ENCODE data around the gene RPL36. TPM values are rescaled to one million over a fixed set of nuclear protein-coding genes. Genes with fewer than 3 reads are reported as not detected.

The RPL36 gene
- total and polyA plus RNA-seq, 9 of the 15 experiments (the other 6 are each of a cell fraction or from before 2014, with no cell fraction given): 350 to 3,412 (median 1,507) TPM

- Histone ChIP-seq H3K9me1 (ENCODE audit: control insufficient read depth, insufficient read depth, low read length) (peaks cover 8% of the 10 kb centered on the region), H4K20me1 (replicated peaks; ENCODE audit: control insufficient read depth, insufficient read depth, low read length) (peaks cover 35% of the 10 kb centered on the region), H3K4me2 (ENCODE audit: insufficient read depth, low read length) (no peak overlapping the region), H3K4me3 (no peak overlapping the region), H3K27ac (ENCODE audit: extremely low read depth, low read depth, low read length) (no peak overlapping the region), H3K4me1 (replicated peaks in 1 of 2; ENCODE audit: control insufficient read depth in 2 of 2, insufficient read depth in 2 of 2, low read length in 2 of 2) (no peaks in the 10 kb centered on the region), H3K9ac (ENCODE audit: insufficient read depth in 1 of 2, low read depth in 2 of 2, low read length in 2 of 2) (no peak overlapping the region), H3K27me3 (ENCODE audit: control insufficient read depth in 2 of 2, insufficient read depth in 2 of 2, low read length in 2 of 2) (no peaks in the 10 kb centered on the region), H3K36me3 (ENCODE audit: control insufficient read depth, insufficient read depth, low read length) (peaks cover 85% of the 10 kb centered on the region), H2AFZ (ENCODE audit: low read depth, low read length) (no peak overlapping the region), H3K79me2 (ENCODE audit: control insufficient read depth, insufficient read depth, low read length) (peaks cover 94% of the 10 kb centered on the region), H3K9me3 (replicated peaks; ENCODE audit: control insufficient read depth, insufficient read depth, low read depth, low read length) (no peaks in the 10 kb centered on the region)
- WGBS (ENCODE audit: insufficient coverage, low coverage, missing lambda C conversion rate): 93% methylated on average over 4 of the region's 4 CpGs
- CTCF ChIA-PET (ENCODE audit: low intra/inter-chr PET ratio): no interaction called here
- in situ Hi-C loops (cut with MboI) (no loop called here), intact Hi-C loops (cut with micrococcal nuclease) (no loop called here)
- DNase-seq (ENCODE audit: extremely low read depth in 1 of 4, low spot score in 3 of 4) (no peak), ATAC-seq (no peak), FAIRE-seq (no peak)
- no TSS peak for BruUV-seq (replicated peaks)
- no peak for TF ChIP-seq KAT2B (IDR thresholded peaks at IDR 0.05; ENCODE audit: low read depth, low read length)
- no peak for TF ChIP-seq AFF1 (IDR thresholded peaks at IDR 0.05; ENCODE audit: low read depth in 1 of 2, partially characterized antibody in 2 of 2)
- POLR2A ChIA-PET: interaction anchor here (1.2 to 1.5 kb wide), 2 partner anchors 14 to 22 kb away, joined by 3 to 6 read pairs; no protein-coding TSS in a partner anchor
These were observed 48.9 kb upstream of the RPL36 start for GRCh38 chr19:5641171-5641570.

All from K562 (cell line).